ELR (cell line): ENCODE results near the gene M1AP.

Experiments
- DNase-seq: peaks from one replicate; pipeline ENCODE4 v3.0.0-alpha.2; 2015; ENCODE audit warnings: low read depth

The M1AP gene

GRCh38 chr2:74597410-74597809 is 50.7 kb downstream of the M1AP start:
- DNase-seq = no peak

DNA sequence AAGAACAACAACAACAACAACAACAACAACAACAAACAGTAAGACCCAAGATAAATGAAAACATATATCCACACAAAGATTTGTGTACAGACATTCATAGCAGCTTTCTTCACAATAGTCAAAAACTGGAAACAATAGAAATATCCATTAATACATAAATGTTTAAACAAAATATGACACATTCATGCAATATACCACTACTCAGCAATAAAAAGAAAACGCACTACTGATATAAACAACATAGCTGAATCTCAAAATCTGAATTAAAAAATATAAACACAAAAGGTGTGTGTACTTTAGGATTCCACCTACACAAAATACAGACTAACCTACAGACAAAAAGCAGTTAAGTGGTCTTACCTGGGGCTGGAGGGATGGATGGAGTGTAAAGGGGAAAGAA is 51.5 kb downstream of the M1AP start:
- no peak for DNase-seq

DNA sequence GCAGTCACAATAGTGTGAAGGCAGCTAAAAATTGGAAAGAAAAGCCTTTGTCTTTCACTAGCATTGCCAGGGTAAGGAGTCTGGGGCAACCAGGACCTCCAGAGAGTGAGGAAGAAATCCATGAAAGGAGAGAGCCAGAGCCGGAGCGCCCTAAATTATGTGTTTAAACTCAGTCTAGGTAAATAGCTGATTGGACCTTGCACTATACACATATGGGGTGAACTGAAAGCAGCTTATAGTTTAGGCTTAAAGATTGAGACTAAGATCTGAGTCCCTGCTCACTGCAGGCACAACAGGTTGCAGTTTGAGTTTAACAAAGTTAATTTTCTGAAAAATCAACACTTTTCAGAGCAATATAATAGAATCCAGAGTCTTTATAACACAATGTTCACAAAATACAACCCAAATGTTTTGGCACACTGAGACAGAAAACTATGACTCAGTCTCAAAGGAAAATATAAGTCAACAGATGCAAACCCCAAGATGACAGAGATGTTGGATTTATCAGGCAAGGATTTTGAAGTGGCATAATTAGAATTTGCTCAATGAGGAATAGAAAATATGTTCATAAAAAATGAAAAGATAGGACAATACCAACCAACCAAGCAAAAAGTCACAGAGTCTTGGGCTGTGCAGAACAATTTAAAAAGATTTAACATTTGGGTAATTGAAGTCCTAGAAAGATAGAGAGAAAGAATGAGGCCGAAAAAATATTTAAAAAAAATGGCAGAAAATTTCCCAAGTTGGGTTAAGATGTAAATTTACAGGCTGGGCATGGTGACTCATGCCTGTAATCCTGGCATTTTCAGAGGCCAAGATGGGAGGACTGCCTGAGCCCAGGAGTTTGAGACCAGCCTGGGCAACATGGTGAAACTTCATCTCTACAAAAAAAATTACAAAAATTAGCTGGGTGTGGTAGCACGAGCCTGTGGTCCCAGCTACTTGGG is 54.0 kb downstream of the M1AP start:
- peak; percentile 23 for DNase-seq

GRCh38 chr2:74588664-74589063 is 59.5 kb downstream of the M1AP start:
- no peak for DNase-seq

GRCh38 chr2:74587664-74588277 is 60.4 kb downstream of the M1AP start:
- DNase-seq = peak; percentile 81

- DNase-seq = no peak
Measured at GRCh38 chr2:74585406-74586185, 62.5 kb downstream of the M1AP start.

- peak; percentile 59 for DNase-seq
Measured at GRCh38 chr2:74584088-74584645, 64.0 kb downstream of the M1AP start.

- peak; percentile 74 for DNase-seq
Measured at GRCh38 chr2:74583504-74583903, 64.6 kb downstream of the M1AP start.

DNA sequence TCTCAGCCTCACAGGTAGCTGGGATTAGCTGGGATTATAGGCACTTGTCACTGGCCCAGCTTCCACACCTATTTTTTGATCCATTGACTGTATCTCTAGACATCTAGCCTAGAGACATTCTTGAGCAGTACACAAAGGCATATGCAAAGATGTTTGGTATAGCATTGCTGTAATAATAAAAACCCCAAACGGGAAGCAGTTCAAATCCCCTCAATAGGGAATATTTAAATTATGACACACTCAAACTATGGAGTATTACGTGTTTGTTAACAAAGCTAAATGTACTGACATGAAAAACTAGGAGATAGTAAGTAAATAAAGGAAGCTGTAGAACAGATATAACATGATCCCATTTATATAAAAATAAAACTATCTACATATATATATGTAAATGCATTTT is 65.9 kb downstream of the M1AP start:
- no peak for DNase-seq

DNA sequence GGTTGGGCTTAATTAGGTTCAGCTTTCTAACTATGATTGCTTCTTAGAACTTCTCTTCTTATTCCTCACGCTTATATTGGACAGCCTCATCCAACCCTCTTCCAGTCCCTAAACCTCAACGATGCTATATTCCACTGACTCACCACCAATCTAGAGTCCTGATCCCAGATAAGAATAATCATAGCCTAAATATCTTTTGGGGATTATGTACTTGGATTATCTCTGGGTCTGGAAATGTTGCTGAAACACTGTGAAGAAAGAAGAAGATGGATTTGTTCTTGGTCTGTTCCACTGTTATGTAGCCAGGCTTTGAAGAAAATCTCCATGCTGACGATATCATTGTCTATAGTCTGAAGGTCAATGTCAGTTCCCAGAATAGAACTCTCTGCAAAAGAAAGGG is 66.7 kb downstream of the M1AP start:
- DNase-seq = no peak

DNA sequence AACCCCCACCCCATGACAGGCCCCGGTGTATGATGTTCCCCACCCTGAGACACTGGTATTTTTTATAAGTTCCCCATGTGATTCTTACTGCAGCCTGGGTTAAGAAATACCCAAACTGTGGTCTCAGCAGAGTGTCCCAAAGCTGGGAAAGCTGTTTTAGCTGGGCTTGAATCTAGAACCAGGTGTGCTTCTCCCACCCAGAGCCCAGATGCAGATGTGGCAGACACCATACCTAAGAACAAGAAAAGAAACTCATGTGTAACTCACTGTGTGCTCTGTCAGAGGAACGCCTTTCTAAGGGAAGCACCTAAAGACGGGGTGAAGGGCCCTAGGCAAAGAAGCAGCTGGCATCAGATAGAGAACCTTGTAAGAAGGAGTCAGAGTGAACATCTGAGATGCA is 69.7 kb downstream of the M1AP start:
- no peak for DNase-seq

DNA sequence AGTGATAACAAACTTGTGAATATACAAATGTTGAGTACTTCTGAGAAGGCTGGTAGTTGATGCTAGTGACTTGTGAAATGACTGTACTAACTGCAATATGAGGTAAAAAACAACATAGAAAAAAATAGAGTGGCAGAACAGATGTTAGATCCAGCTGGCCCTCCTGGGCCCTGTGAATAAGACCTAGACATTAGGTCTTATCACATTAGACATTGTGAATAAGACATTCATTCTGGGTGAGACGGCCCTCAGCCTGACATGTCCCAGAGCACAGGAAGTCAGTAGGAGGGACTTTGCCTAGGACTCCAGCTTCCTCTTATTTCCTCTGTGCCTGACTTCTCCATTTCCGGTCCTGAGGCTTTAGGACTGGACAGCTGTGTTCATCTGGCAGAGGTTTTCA is 70.7 kb downstream of the M1AP start:
- peak; percentile 68 for DNase-seq

GRCh38 chr2:74576863-74577229 is 71.3 kb downstream of the M1AP start:
- no peak for DNase-seq

- no peak for DNase-seq
Measured at GRCh38 chr2:74576211-74576862, 71.8 kb downstream of the M1AP start.

DNA sequence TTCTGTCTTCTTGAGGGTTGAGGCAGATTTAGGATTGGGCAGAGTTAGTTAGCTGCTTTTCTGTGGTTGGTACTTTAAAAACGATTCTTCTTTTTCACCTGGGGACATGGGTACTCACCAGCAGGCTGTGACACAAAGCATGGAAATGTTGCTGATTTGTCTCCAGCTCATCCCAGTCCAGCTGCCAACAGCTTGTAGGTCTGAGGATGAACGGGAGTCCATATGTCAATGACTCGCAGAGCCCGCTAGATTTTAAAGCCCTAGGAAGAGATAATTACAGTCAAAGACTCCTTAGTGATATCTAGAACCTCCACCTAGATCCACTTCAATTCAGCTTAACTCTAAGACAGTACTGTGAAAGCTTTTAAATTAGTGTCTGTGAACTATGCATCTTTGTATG is 72.8 kb downstream of the M1AP start:
- no peak for DNase-seq

- DNase-seq = peak; percentile 76
Measured at GRCh38 chr2:74573747-74574562, 74.2 kb downstream of the M1AP start.

- no peak for DNase-seq
Measured at GRCh38 chr2:74572178-74572925, 75.8 kb downstream of the M1AP start.

DNA sequence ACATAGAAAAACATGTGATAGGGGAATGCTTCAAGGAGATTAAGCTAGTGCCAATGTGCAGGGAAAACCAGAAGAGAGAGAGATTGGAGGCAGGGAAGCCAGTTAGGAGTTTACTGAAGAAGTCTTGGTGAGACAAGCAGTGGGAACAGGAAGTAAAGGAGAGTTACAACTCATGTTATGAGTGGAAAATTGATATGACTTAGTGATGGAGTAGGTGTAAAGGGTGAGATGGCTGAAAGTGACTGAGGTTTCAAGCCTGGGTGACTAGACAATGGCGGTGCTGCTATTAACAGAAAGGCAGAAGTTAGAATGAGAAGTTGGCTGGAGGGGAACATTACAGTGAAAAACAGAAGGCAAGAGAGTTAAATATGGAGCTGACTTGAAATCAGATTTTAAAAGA is 77.1 kb downstream of the M1AP start:
- DNase-seq = no peak

- no peak for DNase-seq
Measured at GRCh38 chr2:74569686-74570085, 78.4 kb downstream of the M1AP start.

- peak; percentile 94 for DNase-seq
Measured at GRCh38 chr2:74567881-74568280, 80.2 kb downstream of the M1AP start.
